Smooth muscle cell (in vitro differentiated cells): Measurements from ENCODE around the gene SLCO3A1. TPM values are rescaled to one million over a fixed set of nuclear protein-coding genes. Genes with fewer than 3 reads are reported as not detected.

Experiments used
- DNase-seq: peaks from one replicate; lab custom pipeline; 2025; ENCODE audit not compliant: unreplicated experiment; lab: John Stamatoyannopoulos, UW
- H2AFZ ChIP-seq: fragments of 200-600 bp; sonication (generic); 2 replicates; pipeline ENCODE4 v1.6.0; 2016; ENCODE audit warnings: antibody characterized with exemption, low read depth, mild to moderate bottlenecking
- H3F3A ChIP-seq: fragments of 200-600 bp; sonication (generic); 2 replicates; pipeline ENCODE4 v1.6.0; 2017; ENCODE audit warnings: antibody characterized with exemption, low read depth
- H3K27ac ChIP-seq: fragments of 200-600 bp; sonication (generic); 2 replicates; pipeline ENCODE4 v1.5.1; 2016; ENCODE audit warnings: low read depth, mild to moderate bottlenecking
- H3K27me3 ChIP-seq: fragments of 200-600 bp; sonication (generic); 2 replicates; pipeline ENCODE4 v1.6.1; 2016; ENCODE audit warnings: low read depth, mild to moderate bottlenecking
- H3K36me3 ChIP-seq: fragments of 200-600 bp; sonication (generic); 2 replicates; pipeline ENCODE4 v1.5.1; 2016; ENCODE audit warnings: low read depth
- H3K4me1 ChIP-seq: fragments of 200-600 bp; sonication (generic); 2 replicates; pipeline ENCODE4 v1.5.1; 2016; ENCODE audit warnings: low read depth
- H3K4me2 ChIP-seq: fragments of 200-600 bp; sonication (generic); 2 replicates; pipeline ENCODE4 v1.6.0; 2016; ENCODE audit warnings: mild to moderate bottlenecking
- H3K4me3 ChIP-seq: fragments of 200-600 bp; sonication (generic); 2 replicates; pipeline ENCODE4 v1.5.1; 2016; ENCODE audit warnings: mild to moderate bottlenecking
- H3K79me2 ChIP-seq: fragments of 200-600 bp; sonication (generic); 2 replicates; pipeline ENCODE4 v1.6.0; 2016; ENCODE audit warnings: low read depth, mild to moderate bottlenecking
- H3K9ac ChIP-seq: fragments of 200-600 bp; sonication (generic); 2 replicates; pipeline ENCODE4 v1.6.0; 2016; ENCODE audit warnings: low read depth
- H3K9me3 ChIP-seq: fragments of 200-600 bp; sonication (generic); replicated peaks from 2 replicates; pipeline ENCODE4 v1.5.1; 2016; ENCODE audit warnings: low read depth
- H4K20me1 ChIP-seq: fragments of 200-600 bp; sonication (generic); 2 replicates; pipeline ENCODE4 v1.6.0; 2016; ENCODE audit warnings: low read depth
- CTCF ChIP-seq: fragments of 200-600 bp; sonication (generic); IDR thresholded peaks from 2 replicates; pipeline ENCODE4 v1.5.1; 2017; ENCODE audit warnings: borderline replicate concordance, mild to moderate bottlenecking, antibody characterized with exemption; ENCODE audit not compliant: insufficient read depth, poor library complexity, severe bottlenecking
- WGBS: methylation state at CpG from one replicate; pipeline ENCODE4 v1.1.7; 2016; ENCODE audit warnings: low lambda C conversion rate; 5-methylcytosine and 5-hydroxymethylcytosine counted together
- polyA plus RNA-seq: library from polyadenylated mRNA; unstranded; fragments of >200 nt; fragmentation: Nextera tagmentation; extraction: Ambion mirVana; gene quantifications from 2 replicates; pipeline ENCODE4 v1.2.1, GENCODE V29; 2016
- total RNA-seq: library from RNA; depleted of rRNA; stranded (reverse); fragments of >200 nt; gene quantifications from 2 replicates; pipeline ENCODE4 v1.2.3, GENCODE V29; 2014

SLCO3A1 gene
- total and polyA plus RNA-seq, 2 experiments from 2014 or later = 1.3 to 12.6 TPM

- Histone ChIP-seq H4K20me1 (no peaks in the 10 kb centered on the region), H3K36me3 (no peaks in the 10 kb centered on the region), H3K4me1 (no peaks in the 10 kb centered on the region), H3K9ac (no peak overlapping the region), H3K27me3 (no peaks in the 10 kb centered on the region), H3K79me2 (no peaks in the 10 kb centered on the region), H3F3A (no peaks in the 10 kb centered on the region), H3K27ac (no peak overlapping the region), H2AFZ (no peak overlapping the region), H3K9me3 (no peaks in the 10 kb centered on the region), H3K4me3 (no peak overlapping the region), H3K4me2 (no peak overlapping the region)
- DNase-seq = no peak
- WGBS = 60% methylated on average over 6 of the region's 6 CpGs
- no peak for TF ChIP-seq CTCF
Observed at GRCh38 chr15:91839867-91840266, 13.6 kb upstream of the SLCO3A1 start.

- no peak overlapping the region for H3K27ac ChIP-seq
- no peaks in the 10 kb centered on the region for H3K4me1 ChIP-seq
- 86% methylated on average over 3 of the region's 3 CpGs for WGBS
- H3K9ac ChIP-seq = no peak overlapping the region
- H3K27me3 ChIP-seq = peaks cover 5% of the 10 kb centered on the region
- no peak for TF ChIP-seq CTCF
- H4K20me1 ChIP-seq = no peaks in the 10 kb centered on the region
- no peak overlapping the region for H3K4me3 ChIP-seq
- no peaks in the 10 kb centered on the region for H3F3A ChIP-seq
- H3K36me3 ChIP-seq = no peaks in the 10 kb centered on the region
- H3K9me3 ChIP-seq = no peaks in the 10 kb centered on the region
- H3K79me2 ChIP-seq = no peaks in the 10 kb centered on the region
- H2AFZ ChIP-seq = no peak overlapping the region
- H3K4me2 ChIP-seq = no peak overlapping the region
- DNase-seq = no peak
Observed at GRCh38 chr15:91841861-91842260, 11.6 kb upstream of the SLCO3A1 start.

- no peaks in the 10 kb centered on the region for H3K9me3 ChIP-seq
- WGBS = 98% methylated on average over 3 of the region's 3 CpGs
- no peak overlapping the region for H3K9ac ChIP-seq
- TF ChIP-seq CTCF = no peak
- no peak for DNase-seq
- H3K27me3 ChIP-seq = peaks cover 5% of the 10 kb centered on the region
- no peak overlapping the region for H2AFZ ChIP-seq
- no peak overlapping the region for H3K4me2 ChIP-seq
- no peak overlapping the region for H3K4me3 ChIP-seq
- no peaks in the 10 kb centered on the region for H3K36me3 ChIP-seq
- no peaks in the 10 kb centered on the region for H3F3A ChIP-seq
- H3K4me1 ChIP-seq = no peaks in the 10 kb centered on the region
- H3K79me2 ChIP-seq = no peaks in the 10 kb centered on the region
- H4K20me1 ChIP-seq = no peaks in the 10 kb centered on the region
- no peak overlapping the region for H3K27ac ChIP-seq
Observed at GRCh38 chr15:91844341-91844740, 9.2 kb upstream of the SLCO3A1 start.

- Histone ChIP-seq H3K4me1 (no peaks in the 10 kb centered on the region), H3K9me3 (no peaks in the 10 kb centered on the region), H3K9ac (no peak overlapping the region), H3K4me3 (no peak overlapping the region), H3K36me3 (no peaks in the 10 kb centered on the region), H2AFZ (no peak overlapping the region), H4K20me1 (no peaks in the 10 kb centered on the region), H3K79me2 (no peaks in the 10 kb centered on the region), H3K4me2 (no peak overlapping the region), H3K27me3 (peaks cover 5% of the 10 kb centered on the region), H3F3A (no peaks in the 10 kb centered on the region), H3K27ac (no peak overlapping the region)
- 77% methylated on average over 5 of the region's 5 CpGs for WGBS
- no peak for TF ChIP-seq CTCF
- no peak for DNase-seq
Observed at GRCh38 chr15:91844928-91845327, 8.6 kb upstream of the SLCO3A1 start.
